Adrenal gland (tissue), 5 donors: ENCODE data around the gene ARHGEF12.

ENCODE experiments used
- CTCF ChIP-seq, 6 experiments: fragments of 450-650 bp in 4 of 6; fragments of 200-600 bp in 2 of 6; sonication (generic) in 1 of 6; IDR thresholded peaks; 1 replicate in 5 of 6; 2 replicates in 1 of 6; pipeline versions ENCODE4 v1.5.1 to v1.8.0; 2016 to 2021; ENCODE audit warnings: antibody characterized with exemption in 6 of 6, mild to moderate bottlenecking in 2 of 6, moderate library complexity in 1 of 6
- POLR2A ChIP-seq, 2 donors: fragments of 450-650 bp; IDR thresholded peaks; one replicate each; pipeline ENCODE4 v1.6.1; 2017; ENCODE audit warnings: antibody characterized with exemption in 2 of 2, mild to moderate bottlenecking in 2 of 2, moderate library complexity in 1 of 2
- donor health status: DM: no; HTN: no; CAD: no.

GRCh38 chr11:120401506-120401905 lies 65.3 kb downstream of the ARHGEF12 start:
- TF ChIP-seq CTCF (IDR thresholded peaks at IDR 0.05) (no peak), POLR2A (IDR thresholded peaks at IDR 0.05) (no peak)
